ENCODE results near the gene UBD. TPM values are rescaled to one million over a fixed set of nuclear protein-coding genes. Genes with fewer than 3 reads are reported as not detected.

Gene UBD
- total RNA-seq, 1 experiment from 2014 or later, result not detected

DNA sequence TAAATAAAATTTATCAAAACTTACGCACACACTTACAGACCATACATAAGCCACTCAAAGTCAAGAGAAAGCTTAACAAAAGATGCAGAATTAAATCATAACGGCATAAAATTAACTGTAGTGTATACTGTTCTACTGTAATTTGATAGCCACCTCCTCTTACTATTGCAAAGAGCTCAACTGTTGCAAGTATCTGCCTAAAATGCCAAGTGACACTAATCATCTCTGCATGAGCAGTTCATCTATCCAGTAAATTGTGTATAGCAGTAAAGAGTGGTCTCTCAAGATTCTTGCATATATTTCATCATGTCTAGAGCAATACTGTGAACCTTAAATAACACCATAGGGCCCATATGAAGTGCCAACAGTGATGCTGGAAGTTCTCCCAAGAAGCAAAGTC, 37.7 kb upstream of the UBD start:
- BruUV-seq (replicated peaks), result no TSS peak
- no peak for TF ChIP-seq EZH2 (IDR thresholded peaks at IDR 0.05; ENCODE audit: low read depth)
- TF ChIP-seq, protein P1, sequence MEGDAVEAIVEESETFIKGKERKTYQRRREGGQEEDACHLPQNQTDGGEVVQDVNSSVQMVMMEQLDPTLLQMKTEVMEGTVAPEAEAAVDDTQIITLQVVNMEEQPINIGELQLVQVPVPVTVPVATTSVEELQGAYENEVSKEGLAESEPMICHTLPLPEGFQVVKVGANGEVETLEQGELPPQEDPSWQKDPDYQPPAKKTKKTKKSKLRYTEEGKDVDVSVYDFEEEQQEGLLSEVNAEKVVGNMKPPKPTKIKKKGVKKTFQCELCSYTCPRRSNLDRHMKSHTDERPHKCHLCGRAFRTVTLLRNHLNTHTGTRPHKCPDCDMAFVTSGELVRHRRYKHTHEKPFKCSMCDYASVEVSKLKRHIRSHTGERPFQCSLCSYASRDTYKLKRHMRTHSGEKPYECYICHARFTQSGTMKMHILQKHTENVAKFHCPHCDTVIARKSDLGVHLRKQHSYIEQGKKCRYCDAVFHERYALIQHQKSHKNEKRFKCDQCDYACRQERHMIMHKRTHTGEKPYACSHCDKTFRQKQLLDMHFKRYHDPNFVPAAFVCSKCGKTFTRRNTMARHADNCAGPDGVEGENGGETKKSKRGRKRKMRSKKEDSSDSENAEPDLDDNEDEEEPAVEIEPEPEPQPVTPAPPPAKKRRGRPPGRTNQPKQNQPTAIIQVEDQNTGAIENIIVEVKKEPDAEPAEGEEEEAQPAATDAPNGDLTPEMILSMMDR (conservative IDR thresholded peaks at IDR 0.05), result no peak
- H3K4me2 ChIP-seq, result no peak overlapping the region
- ChIA-PET POLR2A (ENCODE audit: unreplicated experiment) (no interaction called here), CTCF (no interaction called here)
- H3K4me3 ChIP-seq, result no peak overlapping the region
- H3K36me3 ChIP-seq (ENCODE audit: low read depth), result no peaks in the 10 kb centered on the region
- intact Hi-C loops (cut with micrococcal nuclease; ENCODE audit: unreplicated experiment), result no loop called here
- H3K4me1 ChIP-seq (replicated peaks; ENCODE audit: insufficient read depth), result no peaks in the 10 kb centered on the region
- H3K27me3 ChIP-seq (ENCODE audit: insufficient read depth, low read depth), result peaks cover 18% of the 10 kb centered on the region
- H3K9me2 ChIP-seq (ENCODE audit: insufficient read depth), result no peaks in the 10 kb centered on the region
- no peak overlapping the region for H2AFZ ChIP-seq
- no peaks in the 10 kb centered on the region for H4K20me1 ChIP-seq (ENCODE audit: insufficient read depth)
- H3K79me2 ChIP-seq (ENCODE audit: low read depth), result no peaks in the 10 kb centered on the region
- no peak for DNase-seq
- no peaks in the 10 kb centered on the region for H3F3A ChIP-seq (ENCODE audit: insufficient read depth, low read depth)
- no peaks in the 10 kb centered on the region for H3K9me3 ChIP-seq (ENCODE audit: insufficient read depth, low read depth)
- no peak overlapping the region for H3K27ac ChIP-seq

DNA sequence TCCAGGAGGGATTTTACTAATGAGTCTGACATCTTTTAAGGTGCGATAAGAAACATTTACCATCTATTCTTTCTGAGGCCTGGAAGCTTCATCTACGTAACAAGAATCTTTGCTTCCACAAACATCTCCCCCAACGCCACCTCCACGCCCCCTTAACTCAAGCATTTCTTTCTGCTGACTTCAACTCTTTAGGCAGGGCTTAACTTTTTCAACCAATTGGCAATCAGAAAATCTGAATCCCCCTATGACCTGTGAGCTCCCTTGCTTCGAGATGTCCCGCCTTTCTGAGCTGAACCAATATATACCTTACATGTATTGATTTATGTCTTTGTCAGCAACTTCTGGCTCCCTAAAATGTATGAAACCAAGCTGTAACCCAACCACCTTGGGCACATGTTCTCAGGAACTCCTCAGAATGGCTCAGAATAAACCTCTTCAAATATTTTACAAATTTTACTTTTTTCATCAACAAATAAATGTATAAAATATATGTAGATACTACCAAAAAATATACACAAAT, 36.9 kb upstream of the UBD start:
- no peaks in the 10 kb centered on the region for H3K79me2 ChIP-seq (ENCODE audit: low read depth)
- H3K4me3 ChIP-seq, result no peak overlapping the region
- BruUV-seq (replicated peaks), result no TSS peak
- H3K27me3 ChIP-seq (ENCODE audit: insufficient read depth, low read depth), result peaks cover 26% of the 10 kb centered on the region
- ChIA-PET CTCF (no interaction called here), POLR2A (ENCODE audit: unreplicated experiment) (no interaction called here)
- no peaks in the 10 kb centered on the region for H4K20me1 ChIP-seq (ENCODE audit: insufficient read depth)
- H3K27ac ChIP-seq, result no peak overlapping the region
- no peaks in the 10 kb centered on the region for H3F3A ChIP-seq (ENCODE audit: insufficient read depth, low read depth)
- intact Hi-C loops (cut with micrococcal nuclease; ENCODE audit: unreplicated experiment), result no loop called here
- no peaks in the 10 kb centered on the region for H3K4me1 ChIP-seq (replicated peaks; ENCODE audit: insufficient read depth)
- H3K9me2 ChIP-seq (ENCODE audit: insufficient read depth), result no peaks in the 10 kb centered on the region
- DNase-seq, result no peak
- TF ChIP-seq, protein P1 (conservative IDR thresholded peaks at IDR 0.05), result no peak
- TF ChIP-seq EZH2 (IDR thresholded peaks at IDR 0.05; ENCODE audit: low read depth), result no peak
- no peaks in the 10 kb centered on the region for H3K9me3 ChIP-seq (ENCODE audit: insufficient read depth, low read depth)
- no peaks in the 10 kb centered on the region for H3K36me3 ChIP-seq (ENCODE audit: low read depth)
- H3K4me2 ChIP-seq, result no peak overlapping the region
- H2AFZ ChIP-seq, result no peak overlapping the region

DNA sequence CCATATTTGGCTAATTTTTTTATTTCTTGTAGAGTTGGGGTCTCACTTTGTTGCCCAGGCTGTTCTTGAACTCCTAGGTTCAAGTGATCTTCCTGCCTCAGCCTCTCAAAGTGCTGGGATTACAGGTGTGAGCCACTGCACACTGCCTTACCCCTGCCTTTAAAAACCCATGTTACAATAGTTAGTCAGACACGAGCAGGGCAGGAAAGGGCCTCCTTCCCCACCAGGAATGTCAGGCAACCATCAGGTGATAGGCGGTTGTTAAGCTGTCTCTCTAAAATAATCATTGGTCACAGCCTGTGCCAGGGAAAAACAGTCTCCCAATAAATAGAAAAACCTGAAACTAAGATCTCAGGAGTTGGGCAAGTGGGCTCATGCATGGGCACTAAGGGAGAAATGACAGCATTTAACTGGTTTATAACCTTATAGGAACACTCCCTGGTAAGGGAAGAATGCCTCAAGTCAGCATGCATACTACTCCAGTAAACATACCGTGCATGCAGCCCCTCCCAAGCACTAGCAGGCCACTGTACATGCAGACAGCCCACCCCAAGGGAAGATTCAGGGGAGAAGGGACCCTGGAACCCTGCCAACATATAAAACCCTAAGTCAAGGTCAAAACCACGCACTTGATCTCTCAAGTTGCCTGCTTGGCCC, 33.8 kb upstream of the UBD start:
- no peak overlapping the region for H2AFZ ChIP-seq
- no peaks in the 10 kb centered on the region for H3K79me2 ChIP-seq (ENCODE audit: low read depth)
- H3K27ac ChIP-seq, result no peak overlapping the region
- BruUV-seq (replicated peaks), result no TSS peak
- H3K9me3 ChIP-seq (ENCODE audit: insufficient read depth, low read depth), result no peaks in the 10 kb centered on the region
- POLR2A ChIA-PET (ENCODE audit: unreplicated experiment), result no interaction called here
- H3K4me1 ChIP-seq (replicated peaks; ENCODE audit: insufficient read depth), result no peaks in the 10 kb centered on the region
- TF ChIP-seq, protein P1 (conservative IDR thresholded peaks at IDR 0.05), result no peak
- TF ChIP-seq EZH2 (IDR thresholded peaks at IDR 0.05; ENCODE audit: low read depth), result no peak
- no peaks in the 10 kb centered on the region for H3F3A ChIP-seq (ENCODE audit: insufficient read depth, low read depth)
- CTCF ChIA-PET, result no interaction called here
- no peaks in the 10 kb centered on the region for H3K9me2 ChIP-seq (ENCODE audit: insufficient read depth)
- intact Hi-C loops (cut with micrococcal nuclease; ENCODE audit: unreplicated experiment), result no loop called here
- H4K20me1 ChIP-seq (ENCODE audit: insufficient read depth), result no peaks in the 10 kb centered on the region
- no peak for DNase-seq
- H3K4me2 ChIP-seq, result no peak overlapping the region
- H3K36me3 ChIP-seq (ENCODE audit: low read depth), result no peaks in the 10 kb centered on the region
- H3K4me3 ChIP-seq, result no peak overlapping the region
- peaks cover 36% of the 10 kb centered on the region for H3K27me3 ChIP-seq (ENCODE audit: insufficient read depth, low read depth)
